Measurements from ENCODE around the gene SLC17A8.

Gene SLC17A8

GRCh38 chr12:100461330-100461973 is 104.6 kb downstream of the SLC17A8 start:
- Histone ChIP-seq H3K4me3 (ENCODE audit: low read length) (no peak overlapping the region), H3K27ac (ENCODE audit: low read length) (no peak overlapping the region), H3K27me3 (ENCODE audit: low read depth, low read length) (0 out of 2 replicates have a peak, but pooled peaks cover 4% of the 10 kb centered on the region), H3K4me2 (ENCODE audit: low read length) (no peak overlapping the region), H3K79me2 (ENCODE audit: low read length) (no peaks in the 10 kb centered on the region), H3K4me1 (ENCODE audit: low read length) (no peaks in the 10 kb centered on the region), H3K9me3 (ENCODE audit: insufficient read depth, low read length) (no peaks in the 10 kb centered on the region), H3K9ac (ENCODE audit: low read length) (no peak overlapping the region), H2AFZ (ENCODE audit: low read depth, low read length) (no peak overlapping the region), H4K20me1 (ENCODE audit: insufficient read depth, low read length) (no peaks in the 10 kb centered on the region), H3K36me3 (replicated peaks; ENCODE audit: low read depth, low read length) (no peaks in the 10 kb centered on the region)
- TF ChIP-seq CTCF (IDR thresholded peaks at IDR 0.05; ENCODE audit: low read depth, low read length) (no peak), EZH2phosphoT487 (IDR thresholded peaks at IDR 0.05; ENCODE audit: low read depth) (no peak)

DNA sequence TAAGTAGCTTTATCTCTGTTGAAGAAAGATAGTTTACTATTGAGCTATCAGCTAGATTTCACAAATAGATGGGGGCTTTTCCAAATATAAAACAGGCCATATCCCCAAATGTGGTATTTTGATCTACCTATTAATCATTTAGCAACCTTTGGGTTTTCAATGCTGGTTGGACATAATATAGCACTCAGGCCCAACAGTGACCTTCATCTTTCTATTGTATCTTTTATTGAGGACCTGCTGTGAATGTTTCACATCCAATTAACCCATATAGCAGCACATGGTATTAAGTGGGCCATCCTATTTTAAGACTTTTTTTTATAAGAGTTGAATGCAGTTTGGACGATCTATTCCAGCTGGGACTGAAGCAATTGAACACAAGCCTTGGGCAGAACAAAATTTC is 106.8 kb downstream of the SLC17A8 start:
- Histone ChIP-seq H3K27me3 (ENCODE audit: low read depth, low read length) (0 out of 2 replicates have a peak, but pooled peaks cover 2% of the 10 kb centered on the region), H4K20me1 (ENCODE audit: insufficient read depth, low read length) (no peaks in the 10 kb centered on the region), H3K27ac (ENCODE audit: low read length) (no peak overlapping the region), H3K4me3 (ENCODE audit: low read length) (no peak overlapping the region), H3K4me1 (ENCODE audit: low read length) (no peaks in the 10 kb centered on the region), H3K4me2 (ENCODE audit: low read length) (no peak overlapping the region), H2AFZ (ENCODE audit: low read depth, low read length) (no peak overlapping the region), H3K36me3 (replicated peaks; ENCODE audit: low read depth, low read length) (no peaks in the 10 kb centered on the region), H3K79me2 (ENCODE audit: low read length) (no peaks in the 10 kb centered on the region), H3K9ac (ENCODE audit: low read length) (no peak overlapping the region), H3K9me3 (ENCODE audit: insufficient read depth, low read length) (no peaks in the 10 kb centered on the region)
- TF ChIP-seq CTCF (IDR thresholded peaks at IDR 0.05; ENCODE audit: low read depth, low read length): no peak
- TF ChIP-seq EZH2phosphoT487 (IDR thresholded peaks at IDR 0.05; ENCODE audit: low read depth): no peak

GRCh38 chr12:100464529-100464928 is 107.7 kb downstream of the SLC17A8 start:
- Histone ChIP-seq H3K27me3 (ENCODE audit: low read depth, low read length) (no peaks in the 10 kb centered on the region), H3K4me2 (ENCODE audit: low read length) (no peak overlapping the region), H4K20me1 (ENCODE audit: insufficient read depth, low read length) (no peaks in the 10 kb centered on the region), H3K36me3 (replicated peaks; ENCODE audit: low read depth, low read length) (no peaks in the 10 kb centered on the region), H3K27ac (ENCODE audit: low read length) (no peak overlapping the region), H3K79me2 (ENCODE audit: low read length) (no peaks in the 10 kb centered on the region), H3K4me3 (ENCODE audit: low read length) (no peak overlapping the region), H3K9me3 (ENCODE audit: insufficient read depth, low read length) (no peaks in the 10 kb centered on the region), H2AFZ (ENCODE audit: low read depth, low read length) (no peak overlapping the region), H3K9ac (ENCODE audit: low read length) (no peak overlapping the region), H3K4me1 (ENCODE audit: low read length) (no peaks in the 10 kb centered on the region)
- no peak for TF ChIP-seq CTCF (IDR thresholded peaks at IDR 0.05; ENCODE audit: low read depth, low read length)
- no peak for TF ChIP-seq EZH2phosphoT487 (IDR thresholded peaks at IDR 0.05; ENCODE audit: low read depth)

DNA sequence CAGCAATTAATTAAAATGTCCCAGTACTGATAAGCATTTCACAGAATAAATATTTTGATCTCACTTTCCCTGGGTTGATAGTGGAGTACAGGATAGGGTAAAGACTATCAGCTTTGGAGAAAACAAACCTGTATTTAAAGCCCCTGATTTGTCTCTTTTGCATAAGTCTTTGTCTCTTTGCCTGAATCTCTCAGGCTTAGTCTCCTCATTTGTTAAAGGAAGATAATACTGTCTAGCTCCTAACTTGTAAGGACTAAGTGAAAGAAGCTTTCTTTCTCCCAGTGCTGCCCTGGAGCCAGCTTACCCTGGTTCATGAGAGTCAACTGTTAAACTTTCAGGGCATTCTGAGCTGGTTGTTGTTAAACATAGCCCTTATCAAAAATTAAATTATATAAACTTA is 111.3 kb downstream of the SLC17A8 start:
- Histone ChIP-seq H4K20me1 (ENCODE audit: insufficient read depth, low read length) (no peaks in the 10 kb centered on the region), H3K4me1 (ENCODE audit: low read length) (no peaks in the 10 kb centered on the region), H3K4me3 (ENCODE audit: low read length) (no peak overlapping the region), H3K79me2 (ENCODE audit: low read length) (no peaks in the 10 kb centered on the region), H2AFZ (ENCODE audit: low read depth, low read length) (no peak overlapping the region), H3K27ac (ENCODE audit: low read length) (no peak overlapping the region), H3K9me3 (ENCODE audit: insufficient read depth, low read length) (no peaks in the 10 kb centered on the region), H3K4me2 (ENCODE audit: low read length) (no peak overlapping the region), H3K36me3 (replicated peaks; ENCODE audit: low read depth, low read length) (no peaks in the 10 kb centered on the region), H3K27me3 (ENCODE audit: low read depth, low read length) (peaks cover 5% of the 10 kb centered on the region), H3K9ac (ENCODE audit: low read length) (no peak overlapping the region)
- TF ChIP-seq CTCF (IDR thresholded peaks at IDR 0.05; ENCODE audit: low read depth, low read length) (no peak), EZH2phosphoT487 (IDR thresholded peaks at IDR 0.05; ENCODE audit: low read depth) (no peak)

All from OCI-LY3 (cell line).